ENCODE results near the gene FBXO22.

DNA sequence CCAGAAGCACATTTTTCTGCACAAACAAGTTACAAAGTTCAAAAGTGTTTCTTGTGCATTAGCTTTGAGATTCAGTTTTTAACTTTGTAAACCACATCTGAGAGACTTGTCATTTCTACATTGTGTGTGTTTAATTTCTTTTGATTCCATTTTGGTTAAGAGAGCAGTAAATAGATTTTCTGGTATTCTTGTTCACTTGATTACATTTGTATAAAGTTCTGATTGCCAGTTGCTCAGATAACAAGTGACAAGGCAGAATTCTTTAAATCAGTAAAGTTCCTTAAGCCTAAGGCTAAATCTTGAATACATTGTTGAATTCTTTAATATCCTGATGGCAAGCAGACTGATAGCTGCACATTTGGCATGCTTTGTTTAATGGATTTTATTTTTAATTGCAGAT lies 3.1 kb upstream of the FBXO22 start:
- TF ChIP-seq POLR2A (IDR thresholded peaks at IDR 0.05), result no peak
- TF ChIP-seq, protein P1, sequence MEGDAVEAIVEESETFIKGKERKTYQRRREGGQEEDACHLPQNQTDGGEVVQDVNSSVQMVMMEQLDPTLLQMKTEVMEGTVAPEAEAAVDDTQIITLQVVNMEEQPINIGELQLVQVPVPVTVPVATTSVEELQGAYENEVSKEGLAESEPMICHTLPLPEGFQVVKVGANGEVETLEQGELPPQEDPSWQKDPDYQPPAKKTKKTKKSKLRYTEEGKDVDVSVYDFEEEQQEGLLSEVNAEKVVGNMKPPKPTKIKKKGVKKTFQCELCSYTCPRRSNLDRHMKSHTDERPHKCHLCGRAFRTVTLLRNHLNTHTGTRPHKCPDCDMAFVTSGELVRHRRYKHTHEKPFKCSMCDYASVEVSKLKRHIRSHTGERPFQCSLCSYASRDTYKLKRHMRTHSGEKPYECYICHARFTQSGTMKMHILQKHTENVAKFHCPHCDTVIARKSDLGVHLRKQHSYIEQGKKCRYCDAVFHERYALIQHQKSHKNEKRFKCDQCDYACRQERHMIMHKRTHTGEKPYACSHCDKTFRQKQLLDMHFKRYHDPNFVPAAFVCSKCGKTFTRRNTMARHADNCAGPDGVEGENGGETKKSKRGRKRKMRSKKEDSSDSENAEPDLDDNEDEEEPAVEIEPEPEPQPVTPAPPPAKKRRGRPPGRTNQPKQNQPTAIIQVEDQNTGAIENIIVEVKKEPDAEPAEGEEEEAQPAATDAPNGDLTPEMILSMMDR (IDR thresholded peaks at IDR 0.05), result no peak
